GM12801 (cell line): ENCODE data around the gene ARHGAP10.

ENCODE experiments used
- CTCF ChIP-seq: IDR thresholded peaks from one replicate; pipeline ENCODE4 v1.5.1; 2011; ENCODE audit warnings: control low read depth; ENCODE audit not compliant: insufficient read length; ENCODE audit errors: extremely low read depth

Gene ARHGAP10

GRCh38 chr4:147735413-147736301, 3.8 kb downstream of the ARHGAP10 start:
- TF ChIP-seq CTCF, result no peak

GRCh38 chr4:147736458-147736857, 4.6 kb downstream of the ARHGAP10 start:
- no peak for TF ChIP-seq CTCF

- no peak for TF ChIP-seq CTCF
These were observed 5.7 kb downstream of the ARHGAP10 start for GRCh38 chr4:147737623-147738022.

- no peak for TF ChIP-seq CTCF
These were observed 7.4 kb downstream of the ARHGAP10 start for GRCh38 chr4:147739239-147739823.

GRCh38 chr4:147740176-147740575, 8.3 kb downstream of the ARHGAP10 start:
- no peak for TF ChIP-seq CTCF

- TF ChIP-seq CTCF, result no peak
These were observed 9.4 kb downstream of the ARHGAP10 start for GRCh38 chr4:147741190-147741788.

GRCh38 chr4:147747787-147748454, 16.0 kb downstream of the ARHGAP10 start:
- TF ChIP-seq CTCF, result no peak
